Astrocyte of the cerebellum (primary cell): ENCODE data around the gene SEC14L2.
"Not testable (repeated sequence)": the region's sequence is repeated elsewhere in the genome, so short reads cannot be mapped to it uniquely, and the experiment has no call there.

ENCODE experiments used
- DNase-seq: peaks from one replicate; pipeline ENCODE4 v3.0.0-alpha.2; 2011; ENCODE audit warnings: low read depth
- H3K4me3 ChIP-seq: 2 replicates; pipeline ENCODE4 v1.5.1; 2011; ENCODE audit warnings: mild to moderate bottlenecking, low read depth, low read length, moderate library complexity
- in situ Hi-C: cut with HindIII; loops from 2 replicates; pipeline ENCODE4 v1.10.0; 2017; ENCODE audit warnings: low sequenced_read_pairs
- TF ChIP-seq, protein P1 (sequence below): IDR thresholded peaks from 2 replicates; pipeline ENCODE4 v1.5.1; 2012; ENCODE audit warnings: low read length, low read depth, moderate library complexity, mild to moderate bottlenecking; ENCODE audit errors: missing control alignments

SEC14L2 gene

DNA sequence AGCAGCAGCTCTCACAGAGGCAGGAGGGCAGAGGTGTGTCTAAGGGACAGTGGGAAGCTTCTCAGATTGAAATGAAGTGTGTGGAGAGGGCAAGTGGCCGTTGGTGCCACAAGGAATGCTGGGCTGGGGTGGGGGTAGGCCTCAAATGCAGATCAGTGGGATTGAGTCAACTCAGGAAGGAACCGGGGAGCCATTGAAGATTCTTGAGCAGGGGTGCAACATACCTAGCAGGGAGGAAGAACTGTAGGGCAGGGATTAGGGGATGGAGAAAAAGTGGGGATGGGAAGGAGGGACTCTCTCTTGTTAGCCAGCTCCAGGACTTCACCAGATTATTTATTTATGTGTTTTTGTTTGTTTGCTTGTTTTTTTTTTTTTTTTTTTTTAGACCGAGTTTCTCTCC lies 2.9 kb upstream of the SEC14L2 start:
- TF ChIP-seq, protein P1, sequence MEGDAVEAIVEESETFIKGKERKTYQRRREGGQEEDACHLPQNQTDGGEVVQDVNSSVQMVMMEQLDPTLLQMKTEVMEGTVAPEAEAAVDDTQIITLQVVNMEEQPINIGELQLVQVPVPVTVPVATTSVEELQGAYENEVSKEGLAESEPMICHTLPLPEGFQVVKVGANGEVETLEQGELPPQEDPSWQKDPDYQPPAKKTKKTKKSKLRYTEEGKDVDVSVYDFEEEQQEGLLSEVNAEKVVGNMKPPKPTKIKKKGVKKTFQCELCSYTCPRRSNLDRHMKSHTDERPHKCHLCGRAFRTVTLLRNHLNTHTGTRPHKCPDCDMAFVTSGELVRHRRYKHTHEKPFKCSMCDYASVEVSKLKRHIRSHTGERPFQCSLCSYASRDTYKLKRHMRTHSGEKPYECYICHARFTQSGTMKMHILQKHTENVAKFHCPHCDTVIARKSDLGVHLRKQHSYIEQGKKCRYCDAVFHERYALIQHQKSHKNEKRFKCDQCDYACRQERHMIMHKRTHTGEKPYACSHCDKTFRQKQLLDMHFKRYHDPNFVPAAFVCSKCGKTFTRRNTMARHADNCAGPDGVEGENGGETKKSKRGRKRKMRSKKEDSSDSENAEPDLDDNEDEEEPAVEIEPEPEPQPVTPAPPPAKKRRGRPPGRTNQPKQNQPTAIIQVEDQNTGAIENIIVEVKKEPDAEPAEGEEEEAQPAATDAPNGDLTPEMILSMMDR, result no peak
- no peak for DNase-seq
- H3K4me3 ChIP-seq, result no peak overlapping the region
- in situ Hi-C loops, result no loop called here

DNA sequence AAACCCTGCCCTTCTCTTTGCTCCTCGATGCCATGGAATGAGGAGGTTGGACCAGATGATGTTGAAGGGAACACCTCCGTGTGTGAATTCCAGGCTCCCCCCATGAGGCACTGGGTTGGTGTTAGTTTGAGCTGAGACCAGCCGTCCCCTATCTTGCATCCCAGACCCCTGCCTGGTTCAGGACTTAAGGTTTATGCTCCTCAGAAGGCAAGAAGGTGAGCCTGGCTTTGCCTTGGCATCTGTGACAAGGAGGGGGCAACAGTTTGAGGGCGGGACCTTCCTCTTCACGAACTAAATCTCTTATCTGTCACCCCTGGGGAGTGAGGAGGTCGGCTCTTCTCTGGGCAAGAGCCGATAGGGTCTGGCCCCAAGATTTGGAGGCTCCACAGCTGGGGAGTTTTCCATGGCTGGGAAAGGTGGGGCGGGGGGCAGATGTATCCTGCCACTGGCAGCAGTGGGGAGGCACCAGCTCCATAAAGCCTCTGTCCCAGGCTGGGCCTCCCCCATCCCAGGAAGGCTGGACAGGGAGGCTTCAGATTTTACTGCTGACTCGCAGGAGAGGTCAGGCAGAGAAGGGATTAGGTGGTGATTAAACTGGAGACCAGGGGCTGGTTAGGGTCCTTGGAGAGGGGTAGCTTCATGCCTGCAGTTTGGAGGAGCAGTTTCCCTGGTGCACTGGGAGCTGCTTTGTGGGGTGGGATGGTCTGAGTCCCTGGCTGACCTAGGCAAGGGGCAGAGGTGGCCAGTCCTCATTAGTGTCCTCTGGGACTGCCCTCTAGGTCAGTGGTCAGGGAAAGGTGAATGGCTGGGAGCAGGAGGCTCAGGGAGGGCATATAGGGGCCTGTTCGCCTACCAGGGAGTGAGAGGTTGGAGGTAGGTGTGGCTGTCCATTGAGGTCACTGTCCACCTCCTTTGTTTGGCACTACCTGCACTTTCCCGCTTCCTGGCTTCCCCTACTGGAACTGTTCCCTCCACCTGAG lies 1.1 kb downstream of the SEC14L2 start:
- no peak for DNase-seq
- in situ Hi-C loops, result no loop called here
- peak overlapping the region; percentile 70 for H3K4me3 ChIP-seq
- TF ChIP-seq, protein P1, result no peak

DNA sequence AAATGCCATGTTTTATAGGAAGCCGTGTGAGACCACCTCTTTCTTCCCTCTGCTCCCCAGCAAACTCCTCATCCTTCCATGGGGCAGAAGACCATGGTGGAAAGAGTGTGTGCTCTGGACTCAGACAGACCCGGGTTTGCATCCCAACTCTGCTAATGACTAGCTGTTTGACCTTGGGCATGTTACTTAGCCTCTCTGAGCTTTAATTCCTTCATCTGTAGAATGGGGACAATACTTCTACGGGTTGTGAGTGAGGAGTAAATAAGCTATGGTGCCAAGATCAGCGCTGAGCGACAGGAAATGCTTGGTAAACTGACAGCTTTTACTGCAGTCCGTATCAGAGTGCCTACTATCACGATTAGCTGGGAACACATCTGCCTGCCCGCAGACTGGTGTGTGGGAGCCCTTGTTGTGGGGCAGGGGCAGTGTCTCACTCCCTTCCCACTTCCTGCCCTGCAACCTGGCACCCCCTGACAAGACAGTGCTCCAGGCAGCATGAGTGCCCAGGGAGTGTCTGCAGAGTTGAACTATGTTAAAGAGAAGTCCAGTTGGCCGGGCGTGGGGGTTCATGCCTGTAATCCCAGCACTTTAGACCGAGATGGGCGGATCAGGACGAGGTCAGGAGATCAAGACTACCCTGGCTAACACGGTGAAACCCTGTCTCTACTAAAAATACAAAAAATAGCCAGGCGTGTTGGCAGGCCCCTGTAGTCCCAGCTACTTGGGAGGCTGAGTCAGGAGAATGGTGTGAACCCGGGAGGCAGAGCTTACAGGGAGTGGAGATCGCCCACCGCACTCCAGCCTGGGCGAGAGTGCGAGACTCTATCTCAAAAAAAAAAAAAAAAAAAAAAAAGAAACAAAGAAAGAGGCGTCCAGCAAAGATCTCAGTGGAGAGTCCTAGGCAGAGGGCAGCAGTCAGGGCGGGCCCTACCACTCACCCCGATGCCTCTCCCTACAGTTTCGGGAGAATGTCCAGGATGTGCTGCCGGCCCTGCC lies 2.2 kb downstream of the SEC14L2 start:
- in situ Hi-C loops, result no loop called here
- H3K4me3 ChIP-seq, result peak overlapping the region; percentile 70
- DNase-seq, result no peak
- TF ChIP-seq, protein P1, result no peak

DNA sequence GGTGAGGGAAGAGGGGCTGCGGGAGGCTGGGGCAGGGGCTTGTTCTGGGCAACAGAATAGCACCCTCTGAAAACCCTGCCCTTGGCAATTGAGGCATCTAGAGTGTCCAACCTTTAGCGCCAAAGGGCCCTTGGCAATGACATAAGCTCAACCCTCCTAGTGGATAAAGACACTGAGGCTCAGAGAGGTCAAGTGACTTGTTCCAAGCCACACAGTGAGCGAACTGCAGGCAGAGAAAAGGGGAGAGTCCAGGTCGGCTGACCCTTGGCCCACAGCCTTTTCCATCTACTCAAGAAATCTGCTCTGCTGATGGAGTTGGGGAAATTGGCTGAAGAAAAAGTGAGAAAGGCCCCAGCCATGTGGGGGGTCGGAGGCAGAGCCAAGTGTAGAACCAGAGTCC lies 2.9 kb downstream of the SEC14L2 start:
- H3K4me3 ChIP-seq, result no peak overlapping the region
- TF ChIP-seq, protein P1, result no peak
- in situ Hi-C loops, result no loop called here
- DNase-seq, result no peak

DNA sequence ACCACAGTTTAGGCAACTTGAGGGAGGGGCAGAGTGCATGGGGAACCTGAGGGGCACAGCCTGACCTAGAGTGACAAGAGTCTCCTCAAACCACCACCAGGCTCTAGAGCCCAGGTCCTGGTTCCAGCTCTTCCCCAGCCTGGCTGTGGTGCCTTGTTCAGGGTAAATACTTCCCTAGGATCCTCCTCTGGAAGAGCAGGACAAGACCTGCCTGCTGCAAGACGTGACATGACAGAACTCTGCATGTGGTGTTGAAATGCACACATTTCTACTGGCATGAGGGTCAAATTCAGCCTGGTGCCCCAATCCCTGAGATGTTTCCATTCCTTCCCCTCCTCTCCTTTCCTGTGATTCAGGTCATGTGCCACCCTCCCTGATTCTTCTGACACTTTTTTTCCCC lies 3.3 kb downstream of the SEC14L2 start:
- DNase-seq, result no peak
- TF ChIP-seq, protein P1, result no peak
- in situ Hi-C loops, result no loop called here
- H3K4me3 ChIP-seq, result no peak overlapping the region

DNA sequence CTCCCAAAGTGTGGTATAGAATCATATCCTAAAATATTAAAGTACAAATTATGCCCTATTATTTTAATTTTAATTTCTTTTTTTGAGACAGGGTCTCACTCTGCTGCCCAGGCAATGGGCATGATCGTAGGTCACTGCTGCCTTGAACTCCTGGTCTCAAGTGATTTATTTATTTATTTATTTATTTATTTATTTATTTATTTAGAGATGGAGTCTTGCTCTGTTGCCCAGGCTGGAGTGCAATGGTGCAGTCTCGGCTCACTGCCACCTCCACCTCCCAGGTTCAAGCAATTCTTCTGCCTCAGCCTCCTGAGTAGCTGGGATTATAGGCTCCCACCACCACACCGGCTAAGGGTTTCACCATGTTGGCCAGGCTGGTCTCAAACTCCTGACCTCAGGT lies 4.2 kb downstream of the SEC14L2 start:
- DNase-seq, H3K4me3 ChIP-seq, in situ Hi-C loops: not testable (repeated sequence)
